Suprapubic skin (tissue), 4 donors: ENCODE results near the gene CECR2.

Experiments
- EP300 ChIP-seq: sonication (generic); formaldehyde crosslinking; IDR thresholded peaks from one replicate; pipeline ENCODE4 v1.6.1; 2017; ENCODE audit warnings: antibody characterized with exemption
- POLR2A ChIP-seq, 2 donors: fragments of 450-650 bp; IDR thresholded peaks; one replicate each; pipeline ENCODE4 v1.6.1; 2017; ENCODE audit warnings: antibody characterized with exemption in 2 of 2, mild to moderate bottlenecking in 2 of 2, moderate library complexity in 2 of 2
- POLR2AphosphoS5 ChIP-seq, 3 donors: sonication (generic); formaldehyde crosslinking; IDR thresholded peaks; one replicate each; pipeline ENCODE4 v1.6.1; 2017; ENCODE audit warnings: antibody characterized with exemption in 3 of 3
- TF ChIP-seq, protein P1 (sequence below), 2 donors: fragments of 200-600 bp in 1 of 2; fragments of 450-650 bp in 1 of 2; sonication (generic) in 1 of 2; IDR thresholded peaks; one replicate each; pipeline ENCODE4 v1.5.1; 2016 to 2019; ENCODE audit warnings: antibody characterized with exemption in 2 of 2, mild to moderate bottlenecking in 1 of 2, moderate library complexity in 1 of 2

DNA sequence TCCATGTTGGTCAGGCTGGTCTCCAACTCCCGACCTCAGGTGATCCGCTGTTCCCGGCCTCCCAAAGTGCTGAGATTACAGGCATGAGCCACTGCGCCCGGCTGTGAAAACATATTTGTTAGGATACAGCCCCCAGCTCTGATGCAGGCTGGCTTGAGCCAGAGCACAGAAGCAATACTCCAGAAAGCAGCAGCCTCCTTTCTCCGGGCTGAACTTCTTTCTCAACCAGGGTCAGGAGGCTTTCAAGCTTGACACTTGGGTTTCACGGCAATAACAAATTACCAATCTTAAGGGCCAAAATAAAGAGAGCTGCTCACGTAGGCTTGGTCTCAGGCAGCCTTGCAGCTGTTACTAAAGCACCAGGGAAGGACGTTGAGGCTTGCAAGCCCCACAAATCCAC, 10.8 kb upstream of the CECR2 start:
- TF ChIP-seq, protein P1, sequence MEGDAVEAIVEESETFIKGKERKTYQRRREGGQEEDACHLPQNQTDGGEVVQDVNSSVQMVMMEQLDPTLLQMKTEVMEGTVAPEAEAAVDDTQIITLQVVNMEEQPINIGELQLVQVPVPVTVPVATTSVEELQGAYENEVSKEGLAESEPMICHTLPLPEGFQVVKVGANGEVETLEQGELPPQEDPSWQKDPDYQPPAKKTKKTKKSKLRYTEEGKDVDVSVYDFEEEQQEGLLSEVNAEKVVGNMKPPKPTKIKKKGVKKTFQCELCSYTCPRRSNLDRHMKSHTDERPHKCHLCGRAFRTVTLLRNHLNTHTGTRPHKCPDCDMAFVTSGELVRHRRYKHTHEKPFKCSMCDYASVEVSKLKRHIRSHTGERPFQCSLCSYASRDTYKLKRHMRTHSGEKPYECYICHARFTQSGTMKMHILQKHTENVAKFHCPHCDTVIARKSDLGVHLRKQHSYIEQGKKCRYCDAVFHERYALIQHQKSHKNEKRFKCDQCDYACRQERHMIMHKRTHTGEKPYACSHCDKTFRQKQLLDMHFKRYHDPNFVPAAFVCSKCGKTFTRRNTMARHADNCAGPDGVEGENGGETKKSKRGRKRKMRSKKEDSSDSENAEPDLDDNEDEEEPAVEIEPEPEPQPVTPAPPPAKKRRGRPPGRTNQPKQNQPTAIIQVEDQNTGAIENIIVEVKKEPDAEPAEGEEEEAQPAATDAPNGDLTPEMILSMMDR (IDR thresholded peaks at IDR 0.05), result no peak
- no peak for TF ChIP-seq EP300
- TF ChIP-seq POLR2AphosphoS5 (IDR thresholded peaks at IDR 0.05), result no peak
- TF ChIP-seq POLR2A (IDR thresholded peaks at IDR 0.05), result no peak
